GM19193 (cell line): ENCODE data around the gene CCDC102B.

Experiments used
- POLR2A ChIP-seq: IDR thresholded peaks from 4 replicates; pipeline ENCODE4 v1.6.1; 2011; ENCODE audit not compliant: insufficient read depth, insufficient read length; ENCODE audit errors: extremely low read depth

Gene CCDC102B

DNA sequence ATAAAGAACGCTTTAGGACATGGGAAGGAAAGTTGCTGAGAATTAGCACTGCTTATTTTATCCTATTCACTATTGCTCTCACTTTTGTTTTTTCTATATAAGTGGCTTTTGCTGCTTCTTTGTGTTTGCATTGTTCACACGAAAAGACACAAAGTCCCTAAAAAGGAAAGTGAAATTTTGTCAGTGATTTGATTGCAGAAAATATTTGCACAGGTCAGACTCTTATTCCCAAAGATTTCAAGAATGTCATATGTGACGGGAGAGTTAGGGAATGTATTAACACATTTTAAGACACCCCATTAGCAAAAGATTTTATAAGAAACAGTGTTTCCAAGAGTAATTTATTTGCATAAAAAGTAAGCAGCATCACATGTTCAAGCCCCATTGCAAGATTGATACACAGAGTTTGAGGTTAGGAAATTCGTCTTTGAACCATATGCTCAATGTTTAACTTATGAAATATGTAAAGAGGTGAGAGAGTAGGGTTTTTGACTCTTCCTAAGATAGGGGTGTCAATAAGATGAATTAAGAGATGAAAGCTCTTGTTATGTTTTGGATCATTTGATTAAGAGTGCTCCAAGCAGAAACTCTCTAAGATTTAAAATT is 57.0 kb downstream of the CCDC102B start:
- no peak for TF ChIP-seq POLR2A

DNA sequence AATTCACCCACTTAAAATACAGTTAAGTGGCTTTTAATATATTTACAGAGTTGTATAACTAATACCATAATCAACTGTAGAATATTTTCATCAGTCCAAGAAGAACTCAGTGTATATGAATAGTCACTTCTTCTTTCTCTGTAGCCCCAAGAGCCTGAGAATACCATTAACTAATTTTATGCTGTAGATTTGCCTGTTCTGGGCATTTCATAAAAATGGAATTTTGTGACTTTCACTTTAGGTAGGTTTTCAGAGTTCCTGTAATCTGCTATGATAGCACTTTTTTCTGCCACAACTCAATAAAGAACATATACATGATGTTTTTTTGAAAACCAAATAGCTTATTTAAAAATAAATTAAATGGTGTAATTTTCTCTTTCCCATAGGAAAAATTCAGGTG is 57.6 kb downstream of the CCDC102B start:
- no peak for TF ChIP-seq POLR2A

DNA sequence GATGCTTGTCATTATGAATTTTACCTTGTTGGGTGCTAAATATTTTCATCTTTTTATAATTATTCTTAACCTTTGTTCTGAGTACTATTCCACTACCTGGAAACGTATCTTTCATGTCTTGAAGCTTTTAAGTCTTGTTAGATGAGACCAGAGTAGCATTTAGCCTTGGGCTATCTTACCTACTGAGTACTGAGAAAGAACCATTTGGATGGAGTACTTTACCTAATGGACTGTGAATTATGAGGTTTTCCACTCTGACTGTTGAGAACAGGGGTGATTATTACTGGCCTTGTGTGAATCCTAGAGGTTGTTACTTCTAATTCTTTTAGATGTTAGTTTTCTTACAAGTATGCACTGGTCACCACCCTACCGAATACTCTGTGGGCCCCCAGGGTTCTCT is 63.5 kb downstream of the CCDC102B start:
- TF ChIP-seq POLR2A: no peak

DNA sequence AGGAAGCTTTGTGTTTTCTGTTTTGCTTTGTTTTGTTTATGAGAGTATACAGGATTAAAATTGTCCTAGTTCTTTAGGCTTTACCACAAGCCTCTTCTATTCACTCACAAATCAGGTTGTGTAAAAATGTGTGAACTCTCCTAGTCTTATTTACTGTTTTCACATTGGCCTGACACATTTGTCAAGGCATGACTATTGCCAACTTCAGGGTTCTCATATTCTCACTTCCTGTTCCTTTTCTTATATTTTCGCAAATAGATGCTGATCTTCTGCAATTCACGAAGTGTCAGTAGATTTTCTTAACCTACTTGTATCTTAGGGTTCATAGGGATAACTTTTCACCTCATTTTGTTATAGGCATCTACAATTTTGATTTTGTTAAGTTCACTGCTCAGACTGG is 67.1 kb downstream of the CCDC102B start:
- TF ChIP-seq POLR2A: no peak

DNA sequence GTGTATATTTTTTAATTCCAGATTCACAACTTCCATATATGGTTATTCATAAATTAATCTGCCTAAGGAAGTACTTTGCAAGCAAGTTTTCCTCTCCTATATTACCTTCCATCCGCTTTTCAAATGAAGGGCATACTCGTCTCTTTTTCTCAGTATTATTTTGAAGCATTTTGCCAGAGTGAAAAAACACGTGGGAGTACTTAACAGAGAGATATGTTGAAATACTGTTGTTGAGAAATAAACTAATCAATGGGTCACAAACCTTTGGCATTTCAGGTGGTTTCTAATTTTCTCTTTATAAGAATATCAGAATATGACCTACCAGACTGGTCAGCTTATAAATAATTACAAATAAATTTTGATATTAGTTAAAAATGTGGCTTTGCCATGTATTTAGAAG is 67.6 kb downstream of the CCDC102B start:
- no peak for TF ChIP-seq POLR2A

DNA sequence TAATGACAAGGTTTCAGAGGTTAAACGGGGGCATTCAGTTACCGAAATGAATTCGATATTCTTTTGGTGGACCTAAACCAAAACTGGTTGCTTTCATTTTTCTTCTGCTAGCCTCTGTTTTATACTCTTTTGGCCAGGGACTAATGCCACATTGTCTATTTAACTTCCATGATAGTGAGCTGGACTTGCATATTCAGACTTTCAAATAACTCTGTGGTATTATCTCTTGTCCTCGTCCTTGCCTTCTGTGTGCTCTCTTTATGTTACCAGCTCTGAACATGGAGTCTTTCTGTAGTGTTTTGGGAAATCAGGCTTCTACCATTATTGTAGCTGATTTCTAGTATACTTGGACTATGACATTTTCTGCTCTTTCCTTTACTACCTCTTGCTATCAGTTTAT is 75.1 kb downstream of the CCDC102B start:
- no peak for TF ChIP-seq POLR2A

DNA sequence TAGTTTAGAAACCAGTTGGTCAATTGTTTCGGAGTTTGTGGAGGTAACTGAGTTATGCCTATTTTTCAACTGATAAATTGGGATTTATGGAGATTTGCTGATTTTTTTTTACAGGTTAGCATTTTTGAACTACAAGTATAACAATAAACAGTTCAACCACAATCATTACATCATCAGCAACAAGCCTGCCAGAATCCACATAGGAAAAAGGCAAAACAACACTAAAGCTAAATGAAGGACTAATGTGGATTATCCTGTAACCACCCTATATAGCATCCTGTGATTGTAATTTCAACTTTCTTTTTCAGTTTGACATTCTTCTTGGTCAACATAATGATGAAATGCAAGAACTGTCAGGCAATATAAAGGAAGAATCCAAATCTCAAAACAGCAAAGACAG is 76.5 kb downstream of the CCDC102B start:
- TF ChIP-seq POLR2A: no peak

DNA sequence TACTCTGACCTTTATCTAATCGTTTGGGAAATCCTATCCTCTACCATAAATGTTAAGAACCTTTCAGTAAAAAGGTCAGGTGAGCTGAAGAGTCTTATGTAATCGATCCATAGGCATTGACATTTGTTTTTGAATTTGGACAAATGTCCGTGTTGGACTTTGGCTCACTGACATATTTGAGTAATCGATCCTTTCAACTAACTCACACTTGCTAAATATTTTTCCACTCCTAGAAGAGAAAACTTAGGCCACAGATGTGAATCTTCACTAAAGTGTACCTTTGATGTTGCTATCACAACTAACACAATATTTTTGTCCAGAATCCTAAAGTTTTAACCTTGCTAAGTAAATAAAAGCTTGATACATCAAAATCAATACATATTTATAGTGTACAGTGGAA is 89.5 kb downstream of the CCDC102B start:
- TF ChIP-seq POLR2A: no peak

DNA sequence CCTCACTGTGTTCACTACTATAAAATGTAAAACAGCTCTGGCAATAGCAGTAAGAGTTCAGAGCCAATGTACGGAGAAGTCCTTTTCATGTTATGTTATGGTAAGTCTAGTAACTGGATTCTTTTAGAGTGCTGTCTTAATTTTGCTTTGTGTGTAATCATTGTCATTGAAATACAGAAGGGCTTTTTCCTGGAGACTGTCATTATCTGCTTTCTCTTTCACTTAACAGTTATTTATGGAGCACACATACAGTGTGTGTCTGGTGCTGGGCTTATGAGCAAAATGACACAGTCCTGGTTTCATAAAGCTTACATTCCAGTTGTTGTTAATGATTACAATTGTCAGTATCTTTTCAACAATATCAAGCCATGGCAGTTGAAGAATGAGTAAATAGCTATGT is 95.5 kb downstream of the CCDC102B start:
- no peak for TF ChIP-seq POLR2A

DNA sequence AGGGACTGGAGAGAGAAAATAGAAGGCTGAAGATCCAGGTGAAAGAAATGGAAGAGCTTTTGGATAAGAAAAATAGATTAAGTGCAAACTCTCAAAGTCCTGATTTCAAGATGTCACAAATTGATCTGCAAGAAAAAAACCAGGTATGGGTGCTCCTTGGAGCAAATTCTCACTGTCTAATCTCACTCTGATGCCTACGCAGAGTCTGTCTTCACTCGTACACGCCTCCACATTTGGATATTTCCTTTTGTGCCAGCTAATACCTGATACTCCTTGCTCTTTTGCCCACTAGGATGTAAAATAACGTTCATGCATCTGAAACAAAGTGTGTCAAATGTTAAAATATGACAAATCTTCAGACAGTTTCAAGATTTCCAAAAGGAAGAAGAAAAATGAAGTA is 99.4 kb downstream of the CCDC102B start:
- TF ChIP-seq POLR2A: no peak

DNA sequence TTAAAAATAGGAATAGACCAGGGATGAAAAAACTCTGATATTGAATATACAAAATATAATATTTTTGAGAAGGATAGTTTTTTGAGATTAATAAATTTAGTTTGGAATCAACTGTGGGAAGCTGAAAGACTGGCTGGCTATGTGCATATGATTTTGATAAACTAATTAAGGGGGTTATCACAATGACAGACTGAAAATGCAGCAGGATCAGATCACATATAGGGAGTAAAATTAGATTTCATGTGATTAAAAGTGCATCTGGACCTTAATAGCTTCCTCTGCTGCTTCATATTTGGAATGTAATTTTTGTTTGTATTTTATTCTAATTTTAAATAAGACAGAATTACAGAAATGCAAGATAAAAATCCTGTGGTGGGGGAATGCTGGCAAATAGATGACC is 111.7 kb downstream of the CCDC102B start:
- no peak for TF ChIP-seq POLR2A

DNA sequence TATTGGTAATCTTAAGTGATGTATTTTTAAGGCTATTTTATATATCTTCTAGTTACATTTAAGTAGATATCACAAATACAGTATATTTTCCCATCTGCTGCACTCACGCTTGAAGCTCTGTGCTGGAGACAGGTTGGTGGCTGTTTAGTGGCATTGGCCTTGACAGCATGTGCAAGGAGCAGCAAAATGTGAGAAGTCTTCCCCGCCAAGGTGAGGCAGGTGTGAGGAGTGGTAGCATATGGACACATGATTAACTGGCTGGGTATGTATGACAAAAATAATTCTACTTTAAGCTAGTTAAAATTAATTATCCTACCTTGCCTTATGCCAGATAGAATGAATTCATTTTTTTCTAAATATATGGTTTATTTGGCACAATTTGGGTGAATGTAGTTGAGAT is 117.2 kb downstream of the CCDC102B start:
- TF ChIP-seq POLR2A: no peak

DNA sequence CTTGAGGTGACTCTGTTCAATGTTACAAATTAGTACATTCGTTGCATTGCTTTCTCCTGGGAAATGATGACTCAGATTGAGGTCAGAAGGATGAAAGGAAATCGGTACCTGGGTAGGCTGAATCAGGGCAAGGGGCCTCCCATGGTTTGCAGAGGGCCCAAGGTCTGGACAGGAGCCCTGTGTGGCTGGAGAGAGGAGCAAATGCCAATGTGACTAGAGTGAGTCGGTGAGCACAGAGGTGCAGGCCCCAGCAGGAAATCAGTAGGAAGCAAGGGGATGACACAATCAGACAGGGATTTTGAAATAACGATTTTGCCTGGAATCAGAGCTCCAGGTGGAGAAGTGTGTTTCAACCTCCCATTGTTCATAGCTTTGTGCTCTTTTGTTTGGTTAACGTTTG is 118.9 kb downstream of the CCDC102B start:
- TF ChIP-seq POLR2A: no peak

DNA sequence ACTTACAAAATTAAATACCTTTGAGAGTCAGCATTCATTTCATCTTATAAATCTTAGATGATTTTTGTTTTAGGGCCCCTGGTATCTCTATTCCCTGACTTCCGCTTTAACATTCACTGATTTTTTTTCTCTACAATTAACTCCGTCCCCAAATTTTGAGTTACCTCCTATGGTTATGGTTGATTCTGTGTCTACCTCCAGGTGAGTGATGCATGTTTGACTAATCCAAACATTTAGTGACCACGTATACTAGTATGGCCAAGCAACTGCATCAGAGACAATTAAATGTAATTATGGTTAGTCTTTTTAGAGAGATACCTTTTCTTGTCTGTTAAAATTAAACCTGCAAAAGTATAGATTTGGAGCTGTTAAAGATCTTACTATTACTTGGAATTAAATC is 120.3 kb downstream of the CCDC102B start:
- TF ChIP-seq POLR2A: no peak

DNA sequence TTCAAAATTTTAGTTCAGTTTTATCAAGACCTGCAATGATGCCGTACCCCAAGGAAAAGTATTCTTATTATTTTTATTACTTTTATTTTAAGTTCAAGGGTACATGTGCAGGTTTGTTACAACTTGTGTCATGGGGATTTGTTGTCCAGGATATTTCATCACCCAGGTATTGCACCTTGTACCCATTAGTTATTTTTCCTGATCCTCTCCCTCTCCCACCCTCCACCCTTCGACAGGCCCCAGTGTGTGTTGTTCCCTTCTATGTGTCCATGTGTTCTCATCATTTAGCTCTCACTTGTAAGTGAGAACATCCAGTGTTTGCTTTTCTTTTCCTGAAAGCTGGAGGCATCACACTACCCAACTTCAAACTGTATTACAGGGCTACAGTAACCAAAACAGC is 122.0 kb downstream of the CCDC102B start:
- no peak for TF ChIP-seq POLR2A

DNA sequence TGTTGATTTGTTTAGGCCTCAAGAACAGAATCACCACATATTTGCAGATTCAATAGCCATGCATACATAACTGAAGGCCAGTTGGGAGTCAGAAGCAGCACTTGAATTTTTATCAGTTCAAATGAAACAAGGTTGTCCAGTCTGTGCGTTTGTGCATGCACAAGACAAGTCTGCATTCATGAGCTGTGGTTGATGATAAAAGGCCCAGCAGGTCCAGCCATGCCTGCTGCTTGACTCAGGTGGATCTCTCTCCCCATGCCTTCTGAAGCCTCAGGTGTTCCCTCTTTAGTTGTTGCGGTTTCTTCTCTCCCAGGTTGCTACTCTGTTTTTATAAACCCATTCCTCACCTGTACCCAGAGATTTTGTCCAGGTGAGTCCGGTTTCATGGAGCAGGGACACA is 124.5 kb downstream of the CCDC102B start:
- TF ChIP-seq POLR2A: no peak

DNA sequence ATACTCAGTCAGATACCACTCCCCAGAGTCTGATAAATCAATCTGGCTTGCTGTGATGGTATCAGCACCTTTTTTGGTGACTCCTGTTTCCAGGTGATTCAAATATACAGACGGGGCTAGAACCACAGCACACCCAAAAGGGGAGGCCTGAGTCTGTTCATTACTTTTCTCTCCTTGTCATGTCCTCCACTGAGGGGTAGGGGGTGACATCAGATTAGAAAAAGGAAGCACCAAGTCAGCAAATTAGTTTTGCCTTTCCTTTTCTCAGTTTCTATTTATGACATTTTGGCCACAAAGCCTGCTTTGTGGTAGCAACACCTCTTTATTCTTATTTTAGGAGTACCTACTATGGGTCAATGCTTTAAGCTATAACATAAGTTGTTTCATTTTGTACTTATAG is 127.4 kb downstream of the CCDC102B start:
- no peak for TF ChIP-seq POLR2A
